Tibial nerve (tissue), 4 donors: ENCODE results near the gene DAPK2.

Experiments
- CTCF ChIP-seq, 5 experiments: fragments of 200-600 bp in 3 of 5; fragments of 450-650 bp in 2 of 5; sonication (generic) in 3 of 5; IDR thresholded peaks; one replicate each; pipeline ENCODE4 v1.5.1; 2016 to 2019; ENCODE audit warnings: antibody characterized with exemption in 5 of 5, mild to moderate bottlenecking in 3 of 5, moderate library complexity in 2 of 5
- EP300 ChIP-seq, 2 donors: sonication (generic); formaldehyde crosslinking; IDR thresholded peaks; one replicate each; pipeline ENCODE4 v1.6.1; 2017; ENCODE audit warnings: antibody characterized with exemption in 2 of 2, mild to moderate bottlenecking in 1 of 2
- POLR2A ChIP-seq, 2 donors: fragments of 450-650 bp; IDR thresholded peaks; one replicate each; pipeline ENCODE4 v1.6.1; 2017; ENCODE audit warnings: antibody characterized with exemption in 2 of 2, mild to moderate bottlenecking in 2 of 2, moderate library complexity in 2 of 2

DNA sequence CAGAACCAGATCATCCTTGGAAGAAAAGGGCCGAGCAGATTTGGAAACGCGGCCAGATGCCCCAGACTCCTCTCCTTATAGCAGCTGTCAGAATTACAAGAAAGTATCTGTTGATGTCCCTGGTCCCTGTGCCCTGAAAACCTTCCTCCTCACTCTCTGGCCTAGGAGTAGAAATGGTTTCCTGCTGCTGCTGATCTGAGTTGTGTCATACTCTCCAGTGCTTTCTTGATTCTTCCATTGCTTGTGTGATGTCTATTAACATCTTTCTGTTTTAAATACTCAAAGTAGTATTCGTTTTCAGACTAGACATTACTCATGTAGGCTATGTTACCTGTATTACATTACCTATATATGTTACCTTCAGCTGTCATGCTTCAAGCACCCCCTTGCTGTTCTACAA is 185.7 kb downstream of the DAPK2 start:
- TF ChIP-seq CTCF (IDR thresholded peaks at IDR 0.05) (no peak), POLR2A (IDR thresholded peaks at IDR 0.05) (no peak), EP300 (IDR thresholded peaks at IDR 0.05) (no peak)
